ENCODE results near the gene PAQR9.

Gene PAQR9

GRCh38 chr3:142914286-142914811 lies 49.1 kb downstream of the PAQR9 start:
- DNase-seq (ENCODE audit: low spot score): no peak

- DNase-seq (ENCODE audit: low spot score): no peak
These were observed 50.0 kb downstream of the PAQR9 start for GRCh38 chr3:142913432-142913831.

- no peak for DNase-seq (ENCODE audit: low spot score)
These were observed 50.9 kb downstream of the PAQR9 start for GRCh38 chr3:142912402-142913172.
